HG02870 (cell line): Measurements from ENCODE around the gene MCTP2.

Experiments used
- ATAC-seq: cut with Tn5 transposase; IDR thresholded peaks from one replicate; pipeline ENCODE4 v1.9.1; 2021; ENCODE audit warnings: mild to moderate bottlenecking, moderate library complexity; ENCODE audit not compliant: unreplicated experiment

Gene MCTP2

DNA sequence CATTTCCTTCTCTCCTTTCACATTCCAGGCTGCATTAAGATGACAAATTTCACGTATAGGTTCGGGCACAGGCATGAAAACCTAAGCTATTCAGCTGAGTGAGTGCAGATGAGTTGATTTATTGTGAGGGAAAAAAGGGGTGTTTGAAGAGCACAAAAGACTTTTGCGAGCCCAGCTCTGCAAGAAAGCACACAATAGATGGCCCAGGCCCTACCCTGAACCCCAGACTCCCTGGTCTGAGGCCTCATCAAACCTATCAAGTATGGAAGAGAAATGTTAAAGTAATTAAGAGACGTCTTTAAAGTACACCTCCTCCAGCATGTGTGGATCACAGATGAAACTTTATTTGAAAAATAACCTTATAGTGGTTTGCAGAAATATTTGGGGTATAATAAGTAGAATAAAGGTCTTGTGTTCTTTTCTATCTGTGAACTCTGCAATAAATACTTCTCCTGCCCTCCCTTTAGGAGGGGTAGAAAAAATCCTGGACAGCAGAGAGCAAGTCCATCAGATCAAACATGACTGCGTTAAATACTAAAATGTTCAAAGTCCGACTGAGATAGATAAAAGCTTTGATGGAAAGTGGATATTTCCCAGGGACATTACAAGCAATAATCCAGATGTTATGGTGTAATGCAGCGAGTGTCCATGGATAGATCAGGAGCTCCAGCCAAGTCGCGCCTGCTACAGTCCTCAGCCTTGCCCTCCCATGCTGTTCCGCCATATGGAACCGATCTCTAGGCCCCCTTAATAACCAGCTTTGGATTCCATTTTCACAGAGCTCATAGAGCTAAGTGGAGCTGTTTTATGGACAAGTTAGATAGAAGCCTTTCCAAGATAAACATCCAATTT, 121.5 kb downstream of the MCTP2 start:
- no peak for ATAC-seq

DNA sequence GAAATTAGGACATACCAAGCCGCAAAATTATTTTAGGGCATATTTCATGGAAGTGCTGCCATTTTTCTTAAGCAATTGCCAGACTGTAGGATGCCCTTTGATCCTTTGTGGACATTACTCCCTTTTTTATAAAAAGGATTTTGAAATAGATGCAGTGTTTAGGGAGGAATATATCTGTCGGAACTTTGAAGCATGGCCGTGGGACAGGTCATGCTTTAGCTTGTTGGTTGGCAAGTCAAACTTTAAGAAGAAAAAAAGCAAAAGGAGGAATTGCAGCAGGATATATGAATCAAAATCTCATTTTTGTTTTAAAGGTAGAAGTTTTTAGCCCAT, 122.1 kb downstream of the MCTP2 start:
- no peak for ATAC-seq

DNA sequence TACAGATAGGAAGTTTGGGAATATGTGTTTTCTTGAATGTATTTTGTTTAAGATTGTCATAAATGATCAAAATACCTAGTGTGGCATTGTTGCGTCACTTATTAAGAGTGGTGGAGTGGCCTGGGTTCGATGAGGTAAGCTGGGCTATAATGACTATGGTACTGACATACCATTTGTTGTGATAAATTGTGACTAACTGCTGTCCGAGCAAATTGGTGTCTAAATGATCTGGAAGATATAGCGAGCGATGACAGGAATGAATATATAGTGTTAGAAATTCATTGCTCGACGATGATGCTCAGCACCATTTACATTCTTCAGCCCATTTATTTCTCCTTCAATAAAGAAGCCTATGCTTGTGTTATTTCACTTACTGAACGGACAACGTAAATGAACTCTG, 123.3 kb downstream of the MCTP2 start:
- ATAC-seq = no peak

DNA sequence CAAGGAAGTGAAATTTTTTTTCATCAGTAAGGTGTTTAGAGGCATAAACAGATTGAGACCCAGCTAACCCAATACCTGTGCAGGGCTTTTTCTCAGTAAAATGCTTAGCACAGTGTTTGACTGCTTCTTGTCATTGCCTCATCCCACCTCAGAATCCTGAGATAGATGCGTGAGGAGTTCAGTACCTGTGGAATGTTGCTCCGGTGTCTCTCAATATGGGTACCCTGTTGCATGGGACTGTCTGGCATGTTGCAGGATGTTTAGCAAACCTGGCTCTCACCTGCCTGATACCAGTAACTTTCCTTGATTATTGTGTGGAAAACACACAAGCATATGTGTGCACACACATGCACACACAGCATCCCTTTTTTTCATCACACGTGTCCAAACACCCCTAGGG, 128.4 kb downstream of the MCTP2 start:
- ATAC-seq = no peak

DNA sequence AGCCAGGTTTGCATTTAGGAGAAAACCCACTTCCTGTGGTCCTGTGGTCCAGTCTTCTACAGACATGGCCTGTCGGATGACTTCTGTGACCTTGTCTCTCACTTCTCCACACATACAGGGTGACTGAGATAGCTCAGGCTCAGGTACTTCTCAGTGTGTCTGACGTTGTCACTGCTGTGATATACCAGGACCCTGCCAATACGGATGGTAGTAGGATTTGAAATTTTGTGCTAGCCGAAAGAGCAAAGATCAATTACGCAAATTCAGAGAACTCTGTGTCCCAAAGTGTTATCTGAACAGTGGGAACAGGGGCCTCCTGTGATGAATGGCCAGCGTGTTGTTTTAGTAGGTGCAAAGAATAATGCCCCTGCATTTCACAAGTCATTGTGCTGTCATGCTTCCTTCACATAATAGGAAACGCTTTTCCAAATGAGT, 128.9 kb downstream of the MCTP2 start:
- ATAC-seq = no peak

DNA sequence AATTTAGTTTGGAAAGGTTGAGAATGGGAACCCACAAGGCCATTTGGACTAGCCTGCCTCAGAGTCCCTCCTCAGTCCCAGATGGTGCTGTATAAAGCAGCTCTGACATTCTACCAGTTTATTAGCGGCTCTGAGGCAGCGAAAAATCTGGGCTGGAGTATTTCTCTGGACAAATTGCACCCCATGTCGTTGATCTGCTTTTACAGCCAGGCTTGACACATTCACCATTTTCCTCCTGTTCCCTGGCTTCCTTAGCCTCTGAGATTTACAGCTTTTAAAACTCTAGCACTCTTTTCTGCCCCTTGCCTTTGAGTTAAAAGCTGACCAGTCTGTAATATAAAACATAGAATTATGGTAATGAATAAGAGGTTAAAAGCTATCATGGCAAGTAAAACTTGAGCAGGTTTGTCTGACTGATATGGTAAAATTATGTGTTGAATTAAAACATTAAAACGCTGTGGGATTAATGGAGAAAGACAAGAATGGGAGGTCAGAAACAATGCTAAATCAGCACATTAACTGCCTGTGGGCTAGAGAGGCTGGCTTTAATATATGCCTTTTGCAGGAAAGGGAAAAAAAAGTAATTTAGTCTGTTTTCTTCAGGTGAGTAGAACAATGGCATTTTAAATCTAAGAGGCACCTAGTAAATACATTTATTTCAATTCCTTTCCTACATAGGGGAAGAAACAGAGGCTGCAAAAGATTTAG, 131.2 kb downstream of the MCTP2 start:
- no peak for ATAC-seq

DNA sequence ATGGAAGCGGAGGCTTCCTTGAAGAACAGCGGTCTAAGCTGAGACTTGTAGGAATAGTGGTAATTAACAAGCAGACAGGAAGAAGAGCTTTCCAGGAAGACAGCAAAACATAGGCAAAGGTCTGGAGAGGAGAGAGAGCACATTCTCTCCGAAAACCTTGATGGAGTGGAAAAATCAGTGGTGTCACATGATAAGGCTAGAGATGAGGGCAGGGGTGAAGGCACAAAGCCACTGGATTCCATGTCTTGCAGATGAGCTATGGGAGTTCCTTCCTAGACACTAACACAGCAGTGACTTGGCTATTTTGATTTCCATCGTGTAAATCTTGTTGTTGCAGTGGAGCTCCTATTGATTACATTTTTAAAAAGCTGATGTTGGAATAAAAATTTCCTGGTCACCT, 132.0 kb downstream of the MCTP2 start:
- no peak for ATAC-seq

DNA sequence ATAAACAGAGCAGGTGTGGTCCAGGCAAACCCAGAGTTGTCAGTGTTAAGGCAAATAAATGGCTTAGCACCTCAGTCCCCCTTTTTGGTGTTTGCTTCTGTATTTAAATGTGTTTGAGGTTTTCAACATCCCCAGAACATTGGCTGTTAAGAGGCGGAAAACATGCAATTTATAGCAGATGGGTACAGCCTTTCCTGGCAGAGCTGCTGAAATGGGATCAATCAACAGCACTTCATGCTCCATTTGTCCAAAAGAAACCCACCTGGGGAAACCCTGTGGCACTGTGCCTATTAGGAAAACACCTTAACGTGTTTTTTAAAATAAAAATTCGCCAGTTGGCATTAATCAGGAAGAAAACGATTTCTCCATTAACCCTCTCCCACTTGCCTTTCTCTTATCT, 135.4 kb downstream of the MCTP2 start:
- no peak for ATAC-seq

DNA sequence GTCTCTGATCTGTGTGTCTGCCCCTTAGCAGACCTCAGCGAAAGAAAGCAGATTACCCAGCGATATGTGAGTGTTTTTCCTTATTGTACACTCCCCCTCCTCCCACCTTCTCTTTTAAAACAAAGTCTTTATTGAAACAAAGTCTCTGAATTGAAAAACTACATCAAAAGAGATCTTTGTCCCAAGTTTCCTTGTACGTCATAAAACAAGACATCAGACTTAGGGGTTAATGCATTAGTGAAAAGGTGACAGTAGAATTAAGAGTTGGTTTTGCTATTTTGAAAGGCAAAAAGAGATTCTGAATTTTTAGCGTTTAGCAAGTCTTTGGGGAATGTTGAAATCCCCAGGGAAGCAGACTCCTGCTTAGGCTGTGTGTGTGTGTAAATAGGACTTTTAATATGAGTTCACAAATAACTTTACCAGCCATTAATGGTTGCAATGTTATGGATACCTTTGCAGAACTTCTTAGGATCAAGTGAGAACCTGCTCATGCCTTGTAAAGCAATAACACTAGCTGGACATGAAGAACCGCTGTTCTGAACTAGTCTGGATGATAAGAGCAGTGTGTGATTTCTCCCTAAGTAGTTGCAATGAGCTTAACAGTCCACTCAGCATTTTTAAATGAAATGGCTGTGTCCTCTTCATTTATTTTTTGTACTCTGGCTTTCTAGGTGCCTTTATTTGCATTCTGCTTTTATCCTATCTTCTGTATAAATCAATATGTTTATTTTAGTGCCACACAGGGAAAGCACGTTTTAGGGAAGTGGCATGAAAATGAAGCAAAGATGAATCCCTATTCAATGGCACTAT, 136.6 kb downstream of the MCTP2 start:
- no peak for ATAC-seq

DNA sequence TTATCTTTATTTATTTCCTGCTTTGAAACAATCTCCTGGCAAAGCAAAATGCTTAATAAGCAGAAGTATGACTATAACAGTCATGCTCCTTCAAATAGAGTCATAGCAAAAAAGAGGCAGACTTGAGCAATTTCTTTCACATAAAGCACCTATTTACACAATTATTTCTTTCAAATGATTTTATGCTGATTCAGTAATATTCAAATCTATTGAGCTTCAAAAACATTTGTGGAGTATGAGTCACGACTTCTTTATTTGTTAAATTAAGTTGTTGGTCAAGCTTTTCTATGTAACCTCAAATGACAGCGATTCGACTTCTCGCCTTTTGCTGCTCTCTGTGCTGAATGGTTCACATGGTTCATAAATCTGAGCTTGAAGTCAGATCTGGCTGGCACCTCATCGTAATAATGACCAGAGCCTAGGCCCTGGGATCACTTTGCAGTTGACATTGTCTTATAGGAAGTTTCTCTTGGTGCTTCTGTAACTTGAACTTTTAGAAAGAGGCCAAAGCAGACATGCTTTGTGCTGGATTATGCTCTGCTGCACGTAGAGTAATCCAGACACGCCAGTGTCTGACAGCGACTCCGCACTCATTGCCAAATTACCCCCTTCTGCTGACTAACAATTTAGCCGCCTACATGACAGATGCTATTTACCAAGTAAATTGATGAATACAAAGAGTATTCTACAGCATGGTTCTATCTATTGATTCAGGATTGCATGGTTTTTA, 139.0 kb downstream of the MCTP2 start:
- ATAC-seq = no peak

DNA sequence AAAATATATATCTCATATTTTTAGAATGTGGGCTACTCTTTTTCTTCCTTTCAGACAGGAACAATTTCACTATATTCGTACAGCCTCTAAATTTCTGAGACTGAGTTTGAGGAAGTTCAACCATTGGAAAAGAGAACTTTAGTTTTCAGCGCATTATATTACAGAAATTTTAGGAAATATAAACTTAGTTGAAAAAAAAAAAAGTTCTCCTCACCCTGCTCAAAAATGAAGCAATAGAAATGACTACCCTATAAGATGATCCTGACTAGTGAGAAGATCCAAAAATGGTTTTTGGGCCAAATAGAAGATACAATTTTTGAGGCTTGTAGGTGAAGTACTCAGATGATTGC, 139.6 kb downstream of the MCTP2 start:
- no peak for ATAC-seq

DNA sequence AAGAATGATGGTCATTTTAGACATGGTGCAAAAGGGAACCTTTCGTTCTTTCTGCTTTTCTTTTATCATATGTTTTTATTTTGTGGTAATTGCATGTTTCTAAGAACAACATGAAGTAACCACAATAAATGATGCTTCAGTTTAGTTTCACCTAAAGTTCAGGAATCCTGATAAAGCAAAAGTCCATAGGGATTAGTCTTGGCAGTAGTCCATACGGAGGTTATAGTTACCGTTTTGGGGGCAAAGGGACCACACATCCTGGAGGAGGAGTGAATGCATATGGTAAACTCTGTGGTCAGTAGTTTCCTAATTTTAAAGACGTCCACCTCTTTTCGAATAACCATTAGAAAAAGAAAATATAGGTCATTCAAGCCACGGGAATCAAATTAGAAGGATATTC, 141.5 kb downstream of the MCTP2 start:
- ATAC-seq = no peak

DNA sequence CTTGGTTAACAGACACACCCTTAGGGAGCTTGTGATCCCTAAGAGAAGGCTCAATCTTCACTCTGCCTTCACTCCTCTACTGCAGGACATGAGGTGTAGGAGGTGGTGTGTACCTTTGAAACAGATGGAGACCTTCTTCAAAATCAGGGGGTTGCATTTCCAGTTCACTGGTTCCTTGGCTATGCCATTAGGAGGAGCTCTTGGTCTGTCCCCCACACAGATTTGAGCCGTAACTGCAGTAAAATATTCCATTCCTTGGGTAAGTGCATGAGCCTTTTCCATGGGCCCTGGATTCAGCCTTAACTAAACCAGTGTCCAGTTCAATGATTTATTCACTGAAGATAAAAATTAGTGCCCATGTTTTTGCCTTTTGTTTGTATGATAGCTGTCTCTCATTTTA, 144.6 kb downstream of the MCTP2 start:
- no peak for ATAC-seq

DNA sequence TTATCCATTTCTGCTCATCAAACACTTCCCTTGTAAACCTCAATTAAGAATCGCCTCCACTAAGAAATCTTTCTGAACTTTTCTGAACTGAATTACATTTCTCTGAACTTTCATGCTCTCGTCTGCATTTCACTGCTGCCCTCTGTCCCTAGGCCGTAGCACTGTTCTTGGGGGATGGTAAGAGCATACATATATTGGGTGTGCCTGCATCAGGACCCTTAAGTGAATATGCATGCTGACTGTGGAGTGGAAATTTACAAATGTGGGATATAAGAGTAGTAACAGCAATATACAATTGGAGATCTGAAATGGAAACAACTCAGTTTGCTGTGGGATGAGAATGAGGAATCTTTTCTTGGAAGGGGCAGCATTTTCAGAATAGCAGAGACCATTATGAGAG, 148.6 kb downstream of the MCTP2 start:
- no peak for ATAC-seq

DNA sequence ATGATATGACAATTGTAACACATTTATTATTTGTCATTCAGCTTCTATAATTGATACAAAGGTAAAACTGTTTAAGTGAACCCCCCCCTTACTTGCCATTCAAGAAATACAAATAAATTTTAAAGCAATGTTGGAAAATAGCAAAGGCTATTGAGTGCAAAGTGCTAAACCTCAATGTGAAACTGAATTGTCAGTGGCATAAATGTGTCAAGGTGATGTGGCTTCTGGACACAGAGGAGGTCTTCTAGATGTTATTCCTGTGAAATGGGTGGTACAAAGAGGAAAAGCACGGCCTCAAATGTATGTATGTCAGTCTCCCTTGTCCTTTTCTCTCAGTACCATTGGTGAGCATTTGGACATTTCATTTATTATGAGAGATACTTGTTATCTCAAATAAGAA, 149.4 kb downstream of the MCTP2 start:
- ATAC-seq = no peak

DNA sequence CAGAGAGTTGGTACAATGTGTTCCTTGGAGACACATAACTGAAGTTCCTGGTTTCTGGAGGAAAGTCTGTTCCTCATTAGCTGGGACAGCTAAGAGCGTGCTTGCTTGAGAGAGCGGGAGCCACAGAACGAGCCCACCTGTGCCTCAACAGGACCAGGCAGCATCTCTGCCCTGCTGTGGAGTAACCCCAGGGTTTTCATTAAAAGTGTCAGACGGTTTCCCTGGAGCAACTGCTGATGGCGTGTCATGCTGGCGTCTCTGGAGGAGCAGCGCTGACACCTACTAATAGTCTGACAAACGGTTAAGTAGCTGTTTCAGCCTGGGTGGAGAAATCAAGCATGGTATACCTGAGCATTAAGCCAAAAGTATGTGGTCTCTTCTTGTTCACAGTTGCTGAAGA, 150.0 kb downstream of the MCTP2 start:
- ATAC-seq = no peak

DNA sequence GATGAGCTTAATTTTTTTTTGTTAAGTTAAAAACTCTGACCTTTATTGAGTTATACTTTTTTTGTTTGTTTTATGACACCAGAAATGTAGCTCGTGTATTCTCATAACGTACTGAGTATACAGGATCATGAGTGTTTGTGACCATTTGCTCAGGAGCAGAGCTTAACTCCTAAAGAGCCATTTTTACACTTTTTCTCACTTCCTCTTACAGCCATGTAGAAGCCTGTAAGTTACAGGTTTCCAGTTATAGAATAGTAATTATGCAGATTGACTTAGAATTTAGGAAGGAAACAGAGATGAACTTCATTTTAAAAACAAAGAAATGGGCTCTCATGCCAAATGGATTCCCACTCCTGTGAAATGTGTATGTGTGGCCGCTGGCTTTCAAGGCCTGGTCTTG, 151.7 kb downstream of the MCTP2 start:
- ATAC-seq = no peak

DNA sequence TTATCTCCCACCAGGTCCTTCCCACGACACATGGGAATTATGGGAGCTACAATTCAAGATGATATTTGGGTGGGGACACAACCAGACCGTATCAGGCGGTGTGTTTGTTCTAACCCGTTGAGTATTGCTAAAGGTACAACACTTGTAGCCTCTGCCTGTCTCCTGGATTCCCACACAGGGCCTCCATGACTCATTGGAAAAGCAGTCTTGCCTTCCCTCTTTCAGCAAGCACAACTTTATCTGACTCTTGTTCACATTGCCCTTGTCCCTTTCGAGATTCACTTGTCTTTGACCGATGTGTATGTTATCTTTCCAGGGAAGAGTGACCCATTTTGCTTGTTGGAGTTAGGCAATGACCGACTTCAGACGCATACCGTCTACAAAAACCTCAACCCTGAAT, 152.3 kb downstream of the MCTP2 start:
- ATAC-seq = no peak

DNA sequence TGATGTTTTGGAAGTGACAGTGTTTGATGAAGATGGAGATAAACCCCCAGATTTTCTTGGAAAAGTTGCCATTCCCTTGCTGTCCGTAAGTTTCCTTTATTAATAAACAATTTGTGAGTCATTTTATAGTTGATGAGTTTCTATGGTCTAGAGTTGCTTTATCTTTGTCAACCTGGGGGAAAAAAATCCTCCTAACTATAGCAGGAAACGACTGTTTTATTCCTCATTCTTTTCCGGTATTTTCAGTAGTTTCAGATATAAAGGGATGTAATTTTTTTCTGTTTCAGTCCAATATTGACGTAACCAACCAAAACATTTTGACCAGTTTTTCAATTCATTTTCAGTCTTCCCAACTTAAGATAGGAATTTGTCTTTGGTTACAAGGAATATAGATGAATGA, 154.1 kb downstream of the MCTP2 start:
- ATAC-seq = no peak

DNA sequence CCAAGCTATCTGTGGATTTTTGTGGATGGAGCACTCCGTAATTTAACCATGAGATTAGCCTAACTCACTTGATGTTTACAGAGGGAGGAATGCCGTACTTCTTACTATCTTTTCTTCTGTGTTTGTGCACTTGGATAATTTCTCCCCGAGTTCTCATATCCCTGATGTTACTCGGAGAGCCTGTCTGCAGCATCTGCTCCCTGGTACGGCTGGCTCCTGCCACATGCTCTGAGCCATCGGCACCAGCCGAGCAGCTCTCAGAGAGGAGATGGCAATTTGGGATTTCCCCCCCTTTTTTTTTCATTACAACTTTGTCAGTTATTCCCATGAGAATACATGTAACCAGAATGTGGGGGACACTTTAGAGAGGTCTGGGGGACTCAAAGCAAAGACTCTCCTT, 155.0 kb downstream of the MCTP2 start:
- ATAC-seq = no peak

DNA sequence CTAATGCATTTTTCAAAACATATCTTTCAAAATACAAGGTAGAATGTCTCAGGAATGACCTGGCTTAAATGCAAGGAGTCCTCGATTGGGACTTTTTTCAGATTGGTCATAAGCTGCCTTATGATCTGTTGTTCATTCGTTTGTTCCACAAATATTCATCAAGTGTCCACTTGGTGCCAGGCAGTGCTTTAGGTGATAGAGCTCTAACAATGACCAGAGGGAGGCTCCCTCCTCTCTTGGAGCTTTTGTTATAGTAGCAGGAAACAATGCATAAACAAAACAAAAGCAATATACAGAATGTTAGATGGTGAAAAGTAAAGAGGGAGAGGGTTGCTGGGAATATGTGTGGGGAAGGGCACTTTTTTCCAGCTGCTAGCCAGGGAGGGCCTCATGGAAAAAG, 156.1 kb downstream of the MCTP2 start:
- ATAC-seq = no peak
